OCI-LY3 (cell line): Measurements from ENCODE around the gene RBCK1.

Experiments
- CTCF ChIP-seq: fragments of 200-600, 300-600 bp; sonication (generic); IDR thresholded peaks from 2 replicates; pipeline ENCODE4 v1.5.1; 2014; ENCODE audit warnings: antibody characterized with exemption, low read length, low read depth
- EZH2phosphoT487 ChIP-seq: fragments of 200-600 bp; shearing (Covaris generic); IDR thresholded peaks from 2 replicates; pipeline ENCODE4 v1.6.1; 2018; ENCODE audit warnings: antibody characterized with exemption, mixed run types, low read depth

GRCh38 chr20:362271-363254 lies 45.5 kb upstream of the RBCK1 start:
- peak; percentile 30 for TF ChIP-seq CTCF
- TF ChIP-seq EZH2phosphoT487 = no peak
